ENCODE data around the gene BCO1. TPM values are rescaled to one million over a fixed set of nuclear protein-coding genes. Genes with fewer than 3 reads are reported as not detected.

The BCO1 gene
- polyA plus RNA-seq (2013, experiment 1 of 2) = 0.26 TPM
- not detected for polyA plus RNA-seq (2013, experiment 2 of 2)

- H3K4me1 ChIP-seq (ENCODE audit: control insufficient read depth, insufficient read depth, low read length, poor library complexity, severe bottlenecking) = no peaks in the 10 kb centered on the region
- no peak within 1 kb of the TSS for H3K4me3 ChIP-seq (ENCODE audit: extremely low read depth, insufficient read depth, low read length, poor library complexity, severe bottlenecking)
- no peaks in the 10 kb centered on the region for H3K9me3 ChIP-seq (ENCODE audit: control insufficient read depth, low read length)
- H3K27ac ChIP-seq (ENCODE audit: low read depth, low read length, severe bottlenecking) = no peak within 1 kb of the TSS
- no peaks in the 10 kb centered on the region for H3K36me3 ChIP-seq (ENCODE audit: control insufficient read depth, insufficient read depth, low read length)
- WGBS, 2 experiments (ENCODE audit: insufficient coverage in 2 of 2) = 24 to 30% methylated on average over 5 to 6 of the region's 10 CpGs
Observed at GRCh38 chr16:81238296-81239011, at the start of gene BCO1. Gene BCO1, plus strand, starts transcription at chr16:81238689. Its CDS starts 220 bp downstream, at chr16:81238909.

GRCh38 chr16:81189100-81189664 is 49.3 kb upstream of the BCO1 start:
- Histone ChIP-seq H3K4me3 (ENCODE audit: extremely low read depth, insufficient read depth, low read length, poor library complexity, severe bottlenecking) (no peak overlapping the region), H3K27ac (ENCODE audit: low read depth, low read length, severe bottlenecking) (no peak overlapping the region), H3K4me1 (ENCODE audit: control insufficient read depth, insufficient read depth, low read length, poor library complexity, severe bottlenecking) (peaks cover 10% of the 10 kb centered on the region), H3K36me3 (ENCODE audit: control insufficient read depth, insufficient read depth, low read length) (no peaks in the 10 kb centered on the region), H3K9me3 (ENCODE audit: control insufficient read depth, low read length) (no peaks in the 10 kb centered on the region)
- 93 to 99% methylated on average over 10 to 13 of the region's 15 CpGs for WGBS, 2 experiments (ENCODE audit: insufficient coverage in 2 of 2)

GRCh38 chr16:81190667-81191066 is 47.8 kb upstream of the BCO1 start:
- H3K9me3 ChIP-seq (ENCODE audit: control insufficient read depth, low read length) = no peaks in the 10 kb centered on the region
- H3K36me3 ChIP-seq (ENCODE audit: control insufficient read depth, insufficient read depth, low read length) = no peaks in the 10 kb centered on the region
- H3K27ac ChIP-seq (ENCODE audit: low read depth, low read length, severe bottlenecking) = peak overlapping the region; percentile 7
- peaks cover 10% of the 10 kb centered on the region for H3K4me1 ChIP-seq (ENCODE audit: control insufficient read depth, insufficient read depth, low read length, poor library complexity, severe bottlenecking)
- H3K4me3 ChIP-seq (ENCODE audit: extremely low read depth, insufficient read depth, low read length, poor library complexity, severe bottlenecking) = no peak overlapping the region
- WGBS, 2 experiments (ENCODE audit: insufficient coverage in 2 of 2) = 0 to 63% methylated on average over 1 to 3 of the region's 3 CpGs

- Histone ChIP-seq H3K4me3 (ENCODE audit: extremely low read depth, insufficient read depth, low read length, poor library complexity, severe bottlenecking) (no peak overlapping the region), H3K27ac (ENCODE audit: low read depth, low read length, severe bottlenecking) (no peak overlapping the region), H3K9me3 (ENCODE audit: control insufficient read depth, low read length) (no peaks in the 10 kb centered on the region), H3K4me1 (ENCODE audit: control insufficient read depth, insufficient read depth, low read length, poor library complexity, severe bottlenecking) (no peaks in the 10 kb centered on the region), H3K36me3 (ENCODE audit: control insufficient read depth, insufficient read depth, low read length) (no peaks in the 10 kb centered on the region)
- WGBS, 2 experiments (ENCODE audit: insufficient coverage in 2 of 2) = 93 to 94% methylated on average over 10 to 13 of the region's 13 CpGs
Observed at GRCh38 chr16:81195885-81196534, 42.5 kb upstream of the BCO1 start.

- WGBS, 2 experiments (ENCODE audit: insufficient coverage in 2 of 2) = 85 to 91% methylated on average over 7 to 9 of the region's 9 CpGs
- Histone ChIP-seq H3K4me1 (ENCODE audit: control insufficient read depth, insufficient read depth, low read length, poor library complexity, severe bottlenecking) (no peaks in the 10 kb centered on the region), H3K9me3 (ENCODE audit: control insufficient read depth, low read length) (no peaks in the 10 kb centered on the region), H3K36me3 (ENCODE audit: control insufficient read depth, insufficient read depth, low read length) (no peaks in the 10 kb centered on the region), H3K27ac (ENCODE audit: low read depth, low read length, severe bottlenecking) (no peak overlapping the region), H3K4me3 (ENCODE audit: extremely low read depth, insufficient read depth, low read length, poor library complexity, severe bottlenecking) (no peak overlapping the region)
Observed at GRCh38 chr16:81198635-81199034, 39.9 kb upstream of the BCO1 start.

GRCh38 chr16:81201267-81201666 is 37.2 kb upstream of the BCO1 start:
- Histone ChIP-seq H3K9me3 (ENCODE audit: control insufficient read depth, low read length) (no peaks in the 10 kb centered on the region), H3K4me1 (ENCODE audit: control insufficient read depth, insufficient read depth, low read length, poor library complexity, severe bottlenecking) (no peaks in the 10 kb centered on the region), H3K27ac (ENCODE audit: low read depth, low read length, severe bottlenecking) (no peak overlapping the region), H3K4me3 (ENCODE audit: extremely low read depth, insufficient read depth, low read length, poor library complexity, severe bottlenecking) (no peak overlapping the region), H3K36me3 (ENCODE audit: control insufficient read depth, insufficient read depth, low read length) (no peaks in the 10 kb centered on the region)
- 69 to 95% methylated on average over 2 to 4 of the region's 4 CpGs for WGBS, 2 experiments (ENCODE audit: insufficient coverage in 2 of 2)

GRCh38 chr16:81204798-81205680 is 33.5 kb upstream of the BCO1 start:
- Histone ChIP-seq H3K4me3 (ENCODE audit: extremely low read depth, insufficient read depth, low read length, poor library complexity, severe bottlenecking) (no peak overlapping the region), H3K9me3 (ENCODE audit: control insufficient read depth, low read length) (no peaks in the 10 kb centered on the region), H3K27ac (ENCODE audit: low read depth, low read length, severe bottlenecking) (no peak overlapping the region), H3K4me1 (ENCODE audit: control insufficient read depth, insufficient read depth, low read length, poor library complexity, severe bottlenecking) (no peaks in the 10 kb centered on the region), H3K36me3 (ENCODE audit: control insufficient read depth, insufficient read depth, low read length) (no peaks in the 10 kb centered on the region)
- WGBS, 2 experiments (ENCODE audit: insufficient coverage in 2 of 2) = 41 to 42% methylated on average over 8 to 9 of the region's 14 CpGs

GRCh38 chr16:81207076-81207475 is 31.4 kb upstream of the BCO1 start:
- Histone ChIP-seq H3K4me3 (ENCODE audit: extremely low read depth, insufficient read depth, low read length, poor library complexity, severe bottlenecking) (no peak overlapping the region), H3K4me1 (ENCODE audit: control insufficient read depth, insufficient read depth, low read length, poor library complexity, severe bottlenecking) (no peaks in the 10 kb centered on the region), H3K9me3 (ENCODE audit: control insufficient read depth, low read length) (no peaks in the 10 kb centered on the region), H3K27ac (ENCODE audit: low read depth, low read length, severe bottlenecking) (no peak overlapping the region), H3K36me3 (ENCODE audit: control insufficient read depth, insufficient read depth, low read length) (no peaks in the 10 kb centered on the region)
- WGBS, 2 experiments (ENCODE audit: insufficient coverage in 2 of 2) = 71 to 73% methylated on average over 4 to 5 of the region's 6 CpGs

GRCh38 chr16:81210807-81211206 is 27.7 kb upstream of the BCO1 start:
- Histone ChIP-seq H3K27ac (ENCODE audit: low read depth, low read length, severe bottlenecking) (no peak overlapping the region), H3K4me3 (ENCODE audit: extremely low read depth, insufficient read depth, low read length, poor library complexity, severe bottlenecking) (no peak overlapping the region), H3K36me3 (ENCODE audit: control insufficient read depth, insufficient read depth, low read length) (no peaks in the 10 kb centered on the region), H3K9me3 (ENCODE audit: control insufficient read depth, low read length) (no peaks in the 10 kb centered on the region), H3K4me1 (ENCODE audit: control insufficient read depth, insufficient read depth, low read length, poor library complexity, severe bottlenecking) (no peaks in the 10 kb centered on the region)
- WGBS, 2 experiments (ENCODE audit: insufficient coverage in 2 of 2) = 78 to 96% methylated on average over 3 of the region's 3 CpGs

- no peak overlapping the region for H3K4me3 ChIP-seq (ENCODE audit: extremely low read depth, insufficient read depth, low read length, poor library complexity, severe bottlenecking)
- H3K27ac ChIP-seq (ENCODE audit: low read depth, low read length, severe bottlenecking) = no peak overlapping the region
- H3K4me1 ChIP-seq (ENCODE audit: control insufficient read depth, insufficient read depth, low read length, poor library complexity, severe bottlenecking) = no peaks in the 10 kb centered on the region
- H3K9me3 ChIP-seq (ENCODE audit: control insufficient read depth, low read length) = no peaks in the 10 kb centered on the region
- no peaks in the 10 kb centered on the region for H3K36me3 ChIP-seq (ENCODE audit: control insufficient read depth, insufficient read depth, low read length)
- WGBS, 2 experiments (ENCODE audit: insufficient coverage in 2 of 2) = 66 to 78% methylated on average over 7 to 8 of the region's 11 CpGs
Observed at GRCh38 chr16:81212830-81213465, 25.5 kb upstream of the BCO1 start.

All from mesodermal cell (in vitro differentiated cells).